Activated CD8-positive, alpha-beta memory T cell treated with anti-CD3 and anti-CD28 coated beads for 36 hours (primary cell): ENCODE data around the gene SH3BP1. TPM values are rescaled to one million over a fixed set of nuclear protein-coding genes. Genes with fewer than 3 reads are reported as not detected.

Experiments used
- CTCF ChIA-PET: fragments of 350-600 bp; sonication (Branson Sonifier 250); formaldehyde crosslinking; loops from one replicate; lab custom pipeline; 2021; ENCODE audit warnings: antibody characterized with exemption; lab: Charles Lee
- POLR2A ChIA-PET: fragments of 350-600 bp; sonication (Branson Sonifier 250); formaldehyde crosslinking; loops from one replicate; lab custom pipeline; 2021; ENCODE audit warnings: antibody characterized with exemption; lab: Charles Lee
- total RNA-seq, 2 experiments: library from RNA; stranded (reverse); gene quantifications; one replicate each; pipeline ENCODE4 v1.2.3, GENCODE V29; 2021

Gene SH3BP1
- total RNA-seq, 2 experiments from 2014 or later, result 102 to 105 TPM

- ChIA-PET CTCF (interaction anchor here (1.2 to 14.6 kb wide), 4 partner anchors 8 to 56 kb away, joined by 4 to 208 read pairs (median 40); partner anchors contain the start of genes GGA1, NOL12 and SH3BP1), POLR2A (interaction anchor here (0.5 to 1.7 kb wide), 5 partner anchors 11 to 1237 kb away, joined by 3 to 6 read pairs (median 4); no protein-coding TSS in a partner anchor)
Observed at GRCh38 chr22:37626556-37627075, 12.9 kb upstream of the SH3BP1 start.

- CTCF ChIA-PET, result interaction anchor here (1.2 to 14.6 kb wide), 4 partner anchors 9 to 56 kb away, joined by 4 to 208 read pairs (median 40); partner anchors contain the start of genes GGA1, NOL12 and SH3BP1
- POLR2A ChIA-PET, result interaction anchor here (0.5 to 1.7 kb wide), 7 partner anchors 10 to 1237 kb away, joined by 3 to 8 read pairs (median 5); partner anchors contain the start of gene SH3BP1
Observed at GRCh38 chr22:37627121-37627520, 12.3 kb upstream of the SH3BP1 start.

GRCh38 chr22:37627545-37627944 lies 11.9 kb upstream of the SH3BP1 start:
- ChIA-PET CTCF (interaction anchor here (1.2 to 14.6 kb wide), 5 partner anchors 9 to 55 kb away, joined by 3 to 208 read pairs (median 9); partner anchors contain the start of genes GGA1, NOL12 and SH3BP1), POLR2A (interaction anchor here (0.6 to 1.7 kb wide), 6 partner anchors 10 to 1236 kb away, joined by 3 to 8 read pairs (median 6); partner anchors contain the start of gene SH3BP1)

GRCh38 chr22:37628830-37629229 lies 10.6 kb upstream of the SH3BP1 start:
- POLR2A ChIA-PET, result no interaction called here
- CTCF ChIA-PET, result interaction anchor here (1.4 to 14.6 kb wide), 3 partner anchors 11 to 29 kb away, joined by 3 to 208 read pairs (median 9); partner anchors contain the start of genes GGA1 and SH3BP1

GRCh38 chr22:37629928-37630327 lies 9.5 kb upstream of the SH3BP1 start:
- CTCF ChIA-PET, result interaction anchor here (1.6 to 14.6 kb wide), 2 partner anchors 10 to 52 kb away, joined by 4 to 208 read pairs; partner anchors contain the start of gene SH3BP1
- POLR2A ChIA-PET, result no interaction called here

GRCh38 chr22:37630839-37631435 lies 8.5 kb upstream of the SH3BP1 start:
- POLR2A ChIA-PET, result interaction anchor here (0.5 to 2.4 kb wide), 2 partner anchors 12 to 21 kb away, joined by 8 to 11 read pairs; no protein-coding TSS in a partner anchor

GRCh38 chr22:37631448-37632173 lies 7.9 kb upstream of the SH3BP1 start:
- ChIA-PET CTCF (interaction anchor here (0.5 to 14.6 kb wide), 7 partner anchors 8 to 51 kb away, joined by 3 to 208 read pairs (median 5); partner anchors contain the start of genes GGA1 and SH3BP1), POLR2A (interaction anchor here (0.5 to 2.9 kb wide), 5 partner anchors 11 to 43 kb away, joined by 3 to 26 read pairs (median 8); partner anchors contain the start of gene GGA1)

More at GRCh38 chr22:37630839-37631435, 8.5 kb upstream of the SH3BP1 start:
- CTCF ChIA-PET, result interaction anchor here (1.6 to 14.6 kb wide), 2 partner anchors 9 to 51 kb away, joined by 4 to 208 read pairs; partner anchors contain the start of gene SH3BP1

GRCh38 chr22:37632174-37633088 lies 7.0 kb upstream of the SH3BP1 start:
- CTCF ChIA-PET, result interaction anchor here (0.6 to 14.6 kb wide), 9 partner anchors 8 to 232 kb away, joined by 3 to 208 read pairs (median 4); partner anchors contain the start of genes GGA1, NOL12, PDXP and SH3BP1

GRCh38 chr22:37633089-37633624 lies 6.3 kb upstream of the SH3BP1 start:
- CTCF ChIA-PET, result interaction anchor here (0.6 to 14.6 kb wide), 13 partner anchors 5 to 673 kb away, joined by 3 to 208 read pairs (median 5); partner anchors contain the start of genes GGA1, NOL12, PDXP and SH3BP1
- POLR2A ChIA-PET, result interaction anchor here (1.3 to 2.9 kb wide), 6 partner anchors 10 to 42 kb away, joined by 3 to 26 read pairs (median 4); partner anchors contain the start of genes GGA1 and PDXP

More at GRCh38 chr22:37632174-37633088, 7.0 kb upstream of the SH3BP1 start:
- POLR2A ChIA-PET, result interaction anchor here (1.3 to 2.9 kb wide), 6 partner anchors 10 to 42 kb away, joined by 3 to 26 read pairs (median 4); partner anchors contain the start of genes GGA1 and PDXP

GRCh38 chr22:37633625-37634416 lies 5.6 kb upstream of the SH3BP1 start:
- ChIA-PET CTCF (interaction anchor here (0.6 to 14.6 kb wide), 14 partner anchors 6 to 672 kb away, joined by 3 to 208 read pairs (median 5); partner anchors contain the start of genes GGA1, NOL12, PDXP and SH3BP1), POLR2A (interaction anchor here (0.6 to 2.9 kb wide), 9 partner anchors 9 to 272 kb away, joined by 3 to 26 read pairs (median 4); partner anchors contain the start of genes GGA1, LGALS1 and PDXP)

- POLR2A ChIA-PET, result interaction anchor here (0.6 to 2.9 kb wide), 6 partner anchors 8 to 271 kb away, joined by 3 to 26 read pairs (median 4); partner anchors contain the start of genes GGA1, LGALS1 and PDXP
- CTCF ChIA-PET, result interaction anchor here (0.6 to 14.6 kb wide), 11 partner anchors 5 to 301 kb away, joined by 3 to 208 read pairs (median 5); partner anchors contain the start of genes GGA1, PDXP and SH3BP1
Observed at GRCh38 chr22:37634417-37634924, 5.0 kb upstream of the SH3BP1 start.

- CTCF ChIA-PET, result interaction anchor here (1.4 to 14.6 kb wide), 7 partner anchors 5 to 46 kb away, joined by 3 to 208 read pairs (median 7); partner anchors contain the start of genes GGA1, PDXP and SH3BP1
- POLR2A ChIA-PET, result interaction anchor here (0.6 kb wide), 1 partner anchor 17 kb away, joined by 4 read pairs; no protein-coding TSS in a partner anchor
Observed at GRCh38 chr22:37635157-37635556, 4.3 kb upstream of the SH3BP1 start.

GRCh38 chr22:37636186-37636948 lies 3.1 kb upstream of the SH3BP1 start:
- ChIA-PET POLR2A (interaction anchor here (1.2 to 1.8 kb wide), 2 partner anchors 9 to 22 kb away, joined by 3 to 6 read pairs; partner anchors contain the start of gene PDXP), CTCF (interaction anchor here (0.9 to 13.4 kb wide), 5 partner anchors 8 to 182 kb away, joined by 3 to 239 read pairs (median 61); partner anchors contain the start of genes GGA1, LGALS1 and NOL12)

- ChIA-PET POLR2A (interaction anchor here (1.2 to 1.8 kb wide), 2 partner anchors 9 to 21 kb away, joined by 3 to 6 read pairs; partner anchors contain the start of gene PDXP), CTCF (interaction anchor here (0.9 to 13.4 kb wide), 5 partner anchors 9 to 181 kb away, joined by 3 to 239 read pairs (median 61); partner anchors contain the start of genes GGA1, LGALS1 and NOL12)
Observed at GRCh38 chr22:37636949-37637273, 2.6 kb upstream of the SH3BP1 start.
